Activated B cell treated with CpG ODN at 0.5 μM for 24 hours (primary cell): Measurements from ENCODE around the gene FLYWCH2. TPM values are rescaled to one million over a fixed set of nuclear protein-coding genes. Genes with fewer than 3 reads are reported as not detected.

ENCODE experiments used
- ATAC-seq: fragments of 200-7000 bp; cut with Tn5 transposase; one replicate; pipeline ENCODE4 v1.10.0; 2021; ENCODE audit warnings: low read depth, mild to moderate bottlenecking, moderate library complexity
- CTCF ChIA-PET: fragments of 350-600 bp; sonication (Branson Sonifier 250); formaldehyde crosslinking; loops from one replicate; lab custom pipeline; 2021; ENCODE audit warnings: antibody characterized with exemption; lab: Charles Lee
- POLR2A ChIA-PET: fragments of 350-600 bp; sonication (Branson Sonifier 250); formaldehyde crosslinking; loops from one replicate; lab custom pipeline; 2021; ENCODE audit warnings: antibody characterized with exemption; lab: Charles Lee
- DNase-seq: peaks from one replicate; pipeline ENCODE4 v3.0.0; 2022
- H3K27ac Mint-ChIP-seq: one replicate; pipeline ENCODE4 v1.8.0; 2020; ENCODE audit warnings: mixed read lengths
- H3K27me3 Mint-ChIP-seq: one replicate; pipeline ENCODE4 v1.8.0; 2021; ENCODE audit warnings: mixed read lengths
- H3K36me3 Mint-ChIP-seq: one replicate; pipeline ENCODE4 v1.8.0; 2021; ENCODE audit warnings: low read depth, mixed read lengths
- H3K4me1 Mint-ChIP-seq: one replicate; pipeline ENCODE4 v1.8.0; 2021; ENCODE audit warnings: mixed read lengths
- H3K4me3 Mint-ChIP-seq: one replicate; pipeline ENCODE4 v1.8.0; 2020; ENCODE audit warnings: mild to moderate bottlenecking, mixed read lengths
- H3K9me3 Mint-ChIP-seq: one replicate; pipeline ENCODE4 v1.8.0; 2020; ENCODE audit warnings: mixed read lengths
- intact Hi-C: fragments of 100-400 bp; cut with micrococcal nuclease; formaldehyde crosslinking; loops from one replicate; pipeline ENCODE4 v1.15.1; 2024
- total RNA-seq: library from RNA; stranded (reverse); gene quantifications from 2 replicates; pipeline ENCODE4 v1.2.3, GENCODE V29; 2022
- TF ChIP-seq, protein P1 (sequence below): fragments of 200-600 bp; IDR thresholded peaks from one replicate; pipeline ENCODE4 v1.8.0; 2022; ENCODE audit warnings: antibody characterized with exemption, mild to moderate bottlenecking

The FLYWCH2 gene
- total RNA-seq, 1 donor from 2014 or later, result 19.4 TPM

DNA sequence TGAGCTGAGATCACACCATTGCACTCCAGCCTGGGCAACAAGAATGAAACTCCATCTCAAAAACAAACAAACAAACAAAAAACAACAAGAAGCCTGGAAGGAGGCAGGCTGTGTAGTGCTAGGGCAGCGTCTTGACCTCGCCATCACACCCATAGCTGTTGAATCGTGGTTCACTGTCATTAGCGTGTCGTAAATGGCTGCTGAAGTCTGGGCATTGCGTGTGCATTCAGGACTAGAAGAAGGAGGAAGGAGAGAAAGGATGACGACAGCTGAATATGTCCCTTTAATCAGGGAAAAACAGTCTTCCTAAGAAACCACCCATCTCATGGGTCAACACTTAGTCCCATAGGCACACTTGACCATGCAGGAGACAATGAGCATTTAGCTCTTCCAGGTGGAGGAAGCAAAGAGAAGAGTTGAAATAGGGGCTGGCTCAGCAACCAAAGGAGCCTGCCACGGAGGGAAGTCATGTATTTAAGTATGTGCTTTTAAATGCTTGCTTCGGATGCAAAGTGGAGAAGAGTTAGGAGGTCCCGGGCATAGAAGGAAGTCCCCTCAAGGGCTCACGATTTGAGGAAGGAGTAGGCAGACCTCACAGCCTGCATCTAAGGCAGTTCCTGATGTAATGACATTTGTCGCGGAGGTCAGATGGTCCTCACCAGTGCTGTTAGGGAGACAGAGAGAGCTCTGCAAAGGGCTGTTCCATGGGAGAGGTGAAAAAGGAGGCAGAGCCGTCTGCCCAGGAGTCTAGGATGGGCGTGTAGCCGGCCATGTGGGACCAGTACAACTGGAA is 33.9 kb upstream of the FLYWCH2 start:
- intact Hi-C loops, result no loop called here
- peaks cover 18% of the 10 kb centered on the region for H3K27me3 Mint-ChIP-seq
- no peak for DNase-seq
- H3K9me3 Mint-ChIP-seq, result peaks cover 3% of the 10 kb centered on the region
- TF ChIP-seq, protein P1, sequence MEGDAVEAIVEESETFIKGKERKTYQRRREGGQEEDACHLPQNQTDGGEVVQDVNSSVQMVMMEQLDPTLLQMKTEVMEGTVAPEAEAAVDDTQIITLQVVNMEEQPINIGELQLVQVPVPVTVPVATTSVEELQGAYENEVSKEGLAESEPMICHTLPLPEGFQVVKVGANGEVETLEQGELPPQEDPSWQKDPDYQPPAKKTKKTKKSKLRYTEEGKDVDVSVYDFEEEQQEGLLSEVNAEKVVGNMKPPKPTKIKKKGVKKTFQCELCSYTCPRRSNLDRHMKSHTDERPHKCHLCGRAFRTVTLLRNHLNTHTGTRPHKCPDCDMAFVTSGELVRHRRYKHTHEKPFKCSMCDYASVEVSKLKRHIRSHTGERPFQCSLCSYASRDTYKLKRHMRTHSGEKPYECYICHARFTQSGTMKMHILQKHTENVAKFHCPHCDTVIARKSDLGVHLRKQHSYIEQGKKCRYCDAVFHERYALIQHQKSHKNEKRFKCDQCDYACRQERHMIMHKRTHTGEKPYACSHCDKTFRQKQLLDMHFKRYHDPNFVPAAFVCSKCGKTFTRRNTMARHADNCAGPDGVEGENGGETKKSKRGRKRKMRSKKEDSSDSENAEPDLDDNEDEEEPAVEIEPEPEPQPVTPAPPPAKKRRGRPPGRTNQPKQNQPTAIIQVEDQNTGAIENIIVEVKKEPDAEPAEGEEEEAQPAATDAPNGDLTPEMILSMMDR, result no peak
- H3K4me3 Mint-ChIP-seq, result no peak overlapping the region
- no peak overlapping the region for H3K27ac Mint-ChIP-seq
- H3K4me1 Mint-ChIP-seq, result no peaks in the 10 kb centered on the region
- ChIA-PET CTCF (no interaction called here), POLR2A (interaction anchor here (0.6 kb wide), 1 partner anchor 1199 kb away, joined by 4 read pairs; no protein-coding TSS in a partner anchor)
- H3K36me3 Mint-ChIP-seq, result no peaks in the 10 kb centered on the region
- ATAC-seq, result no peak

DNA sequence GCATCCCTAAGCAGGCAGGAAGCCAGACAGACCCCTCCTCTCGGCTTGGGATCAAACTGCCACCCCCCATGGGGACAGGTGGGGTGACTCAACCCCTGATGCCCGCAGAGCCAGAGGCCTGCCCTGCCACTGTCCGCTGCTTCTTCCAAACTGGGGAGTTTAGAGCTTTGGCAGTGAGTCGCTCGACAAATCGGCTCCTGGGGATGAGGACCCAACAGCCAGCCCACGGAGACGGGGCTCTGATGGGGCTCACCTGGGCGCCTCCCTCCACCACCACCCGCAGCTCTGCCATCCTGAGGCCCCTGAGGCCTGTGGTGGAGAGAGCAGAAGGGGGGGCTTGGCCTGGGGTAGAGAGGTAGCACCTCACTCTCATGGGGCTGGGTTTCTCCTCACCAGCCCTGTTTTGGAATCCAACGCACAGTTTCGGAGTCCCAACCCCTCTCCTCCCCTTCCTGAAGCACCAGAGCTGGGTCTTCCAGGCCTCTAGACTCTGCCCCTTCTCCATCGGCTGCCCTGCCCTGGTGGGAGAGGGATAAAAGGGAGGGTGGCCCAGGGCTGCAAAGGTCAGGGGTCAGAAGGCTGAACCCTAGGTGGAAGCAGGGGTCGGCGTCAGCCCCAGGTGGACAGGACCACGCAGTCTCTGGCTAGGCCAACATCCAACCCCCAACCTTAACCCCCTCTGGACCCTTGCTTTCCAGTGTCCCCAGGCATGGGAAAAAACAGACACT is 30.8 kb upstream of the FLYWCH2 start:
- ChIA-PET POLR2A (interaction anchor here (0.5 kb wide), 1 partner anchor 167 kb away, joined by 4 read pairs; no protein-coding TSS in a partner anchor), CTCF (no interaction called here)
- Mint-ChIP-seq H3K4me3 (no peak overlapping the region), H3K27ac (no peak overlapping the region), H3K4me1 (no peaks in the 10 kb centered on the region), H3K36me3 (no peaks in the 10 kb centered on the region), H3K9me3 (peaks cover 10% of the 10 kb centered on the region), H3K27me3 (peaks cover 27% of the 10 kb centered on the region)
- DNase-seq (no peak), ATAC-seq (no peak)
- intact Hi-C loops, result no loop called here
- TF ChIP-seq, protein P1, result no peak

DNA sequence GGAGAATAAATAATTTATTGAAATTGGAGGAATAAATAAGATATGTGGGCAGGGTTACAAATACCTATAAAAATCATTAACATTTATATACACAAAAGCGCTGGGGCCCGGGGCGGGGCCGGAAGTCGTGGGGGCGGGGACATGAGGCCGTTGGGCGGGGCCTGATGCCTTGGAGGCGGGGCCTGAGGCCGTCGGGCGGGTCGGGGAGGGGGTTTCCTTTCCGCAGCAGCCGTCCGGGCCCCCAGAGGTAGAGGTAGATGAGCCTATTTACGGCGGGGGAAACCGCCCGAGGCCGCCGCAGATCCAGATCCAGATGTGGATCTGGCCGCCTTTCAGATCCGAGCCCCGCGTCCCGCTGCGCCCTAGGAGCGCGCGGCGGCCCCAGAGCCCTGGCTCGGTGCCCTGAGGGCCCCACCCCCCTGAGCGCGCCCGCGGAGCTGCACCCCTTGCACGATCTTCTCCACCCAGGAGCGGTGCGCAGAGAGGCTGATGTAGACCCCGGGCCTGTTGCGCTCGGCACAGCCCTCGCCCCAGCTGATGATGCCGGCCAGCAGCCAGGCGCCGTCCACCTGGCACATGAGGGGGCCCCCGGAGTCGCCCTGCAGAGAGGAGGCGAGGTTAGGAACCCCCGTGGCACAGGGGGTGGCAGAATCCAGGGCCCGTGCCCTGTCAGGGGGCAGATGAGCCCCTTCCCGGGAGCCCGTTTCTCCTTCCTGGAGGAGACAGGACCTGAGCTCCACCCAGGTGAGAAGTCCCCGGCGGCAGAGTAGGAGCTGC is 30.1 kb upstream of the FLYWCH2 start:
- TF ChIP-seq, protein P1, result no peak
- Mint-ChIP-seq H3K36me3 (no peaks in the 10 kb centered on the region), H3K27me3 (peaks cover 28% of the 10 kb centered on the region), H3K4me3 (no peak overlapping the region), H3K27ac (no peak overlapping the region), H3K9me3 (peaks cover 10% of the 10 kb centered on the region), H3K4me1 (peaks cover 4% of the 10 kb centered on the region)
- ChIA-PET POLR2A (no interaction called here), CTCF (no interaction called here)
- DNase-seq, result no peak
- intact Hi-C loops, result no loop called here
- ATAC-seq, result no peak

DNA sequence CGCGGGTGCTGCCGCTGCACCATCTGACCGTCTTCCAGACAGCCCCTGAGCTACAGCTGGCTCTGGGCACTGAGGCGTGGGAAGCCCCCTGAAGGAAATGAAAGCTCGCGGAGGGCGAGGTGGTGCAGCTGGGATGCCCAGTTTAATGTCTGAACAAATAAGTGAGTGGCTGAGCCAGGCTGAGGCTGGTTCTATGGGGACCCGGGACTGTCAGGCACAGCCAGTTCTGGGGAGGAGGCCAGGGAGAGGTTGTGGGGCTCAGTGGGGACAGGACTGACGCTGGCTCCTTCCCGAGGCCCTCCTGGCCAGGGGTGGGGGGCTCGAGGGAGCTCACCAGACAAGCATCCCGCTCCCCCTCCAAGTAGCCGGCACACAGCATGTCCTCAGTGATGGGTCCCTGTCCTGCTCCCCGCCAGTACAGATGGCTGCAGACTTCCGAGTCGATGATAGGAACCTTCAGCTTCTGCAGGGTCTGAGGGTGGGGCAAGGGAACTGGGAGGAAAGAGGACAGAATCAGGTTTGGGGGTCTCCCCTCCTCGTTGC is 29.4 kb upstream of the FLYWCH2 start:
- H3K36me3 Mint-ChIP-seq, result no peaks in the 10 kb centered on the region
- peaks cover 28% of the 10 kb centered on the region for H3K27me3 Mint-ChIP-seq
- intact Hi-C loops, result no loop called here
- TF ChIP-seq, protein P1, result no peak
- no peak overlapping the region for H3K27ac Mint-ChIP-seq
- H3K4me3 Mint-ChIP-seq, result no peak overlapping the region
- CTCF ChIA-PET, result no interaction called here
- H3K9me3 Mint-ChIP-seq, result peaks cover 10% of the 10 kb centered on the region
- POLR2A ChIA-PET, result interaction anchor here (0.6 kb wide), 1 partner anchor 11 kb away, joined by 3 read pairs; no protein-coding TSS in a partner anchor
- ATAC-seq (no peak), DNase-seq (no peak)
- peaks cover 4% of the 10 kb centered on the region for H3K4me1 Mint-ChIP-seq
